ENCODE results near the gene ZNF324B.
A peak's percentile ranks its signal among the peaks of the same experiment; 100 is the strongest.
"Not testable (repeated sequence)": the region's sequence is repeated elsewhere in the genome, so short reads cannot be mapped to it uniquely, and the experiment has no call there.

The ZNF324B gene

DNA sequence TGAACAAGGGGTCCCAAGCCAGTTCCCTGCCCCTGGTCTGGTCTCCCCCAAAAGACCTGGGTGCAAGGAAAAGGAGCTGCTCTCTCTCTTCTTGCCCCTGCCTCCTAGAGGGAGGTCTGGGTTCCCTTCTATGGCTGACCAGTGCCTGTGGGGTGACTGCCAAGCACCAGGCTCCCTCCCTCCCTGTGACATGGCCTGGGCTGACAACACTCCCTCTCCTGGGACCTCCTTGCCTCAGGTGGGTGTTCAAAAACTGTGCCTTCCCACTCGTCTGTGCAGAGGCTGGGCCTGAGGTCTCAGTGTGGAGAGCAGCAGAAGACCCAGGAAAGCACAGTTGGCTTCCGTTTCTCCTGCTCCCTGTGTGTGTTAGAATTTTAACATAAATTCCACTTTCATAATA, 29.4 kb downstream of the ZNF324B start:
- no peak for DNase-seq

- DNase-seq: no peak
These were observed 30.9 kb downstream of the ZNF324B start for GRCh38 chr19:58482372-58482771.

DNA sequence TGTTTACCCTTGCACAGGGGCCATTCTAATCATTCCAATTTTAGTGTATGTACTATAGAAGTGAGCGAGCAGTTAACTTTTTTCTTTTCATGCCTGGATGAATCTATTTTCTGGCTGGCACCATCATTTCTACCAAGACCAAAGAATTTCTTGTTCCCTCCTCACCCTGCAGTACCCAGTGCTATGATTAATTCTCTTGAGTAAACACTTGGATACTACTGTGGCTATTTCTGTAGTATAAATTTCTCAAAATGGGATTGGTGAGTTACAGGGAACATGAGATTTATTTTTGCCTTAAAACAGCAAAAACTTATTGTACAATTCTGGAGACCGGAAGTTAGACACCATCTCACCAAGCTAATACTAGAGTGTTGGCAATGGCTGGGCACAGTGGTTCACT, 32.4 kb downstream of the ZNF324B start:
- no peak for DNase-seq

DNA sequence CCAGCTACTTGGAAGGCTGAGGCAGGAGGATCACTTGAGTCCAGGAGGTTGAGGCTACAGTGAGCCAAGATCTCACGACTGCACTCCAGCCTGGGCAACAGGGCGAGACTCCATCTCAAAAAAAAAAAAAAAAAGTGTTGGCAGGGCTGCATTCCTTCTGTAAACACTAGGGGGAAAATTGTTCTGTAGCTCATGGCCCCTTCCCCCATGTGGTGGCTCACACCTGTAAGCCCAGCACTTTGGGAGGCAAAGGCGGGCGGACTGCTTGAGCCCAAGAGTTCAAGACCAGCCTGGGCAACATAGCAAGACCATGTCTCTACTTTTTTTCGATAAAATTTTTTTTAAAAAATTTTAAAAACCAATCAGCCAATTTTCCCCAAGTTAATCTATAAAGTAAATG, 32.9 kb downstream of the ZNF324B start:
- DNase-seq: not testable (repeated sequence)

- DNase-seq: no peak
These were observed 40.0 kb downstream of the ZNF324B start for GRCh38 chr19:58491393-58491792.

DNA sequence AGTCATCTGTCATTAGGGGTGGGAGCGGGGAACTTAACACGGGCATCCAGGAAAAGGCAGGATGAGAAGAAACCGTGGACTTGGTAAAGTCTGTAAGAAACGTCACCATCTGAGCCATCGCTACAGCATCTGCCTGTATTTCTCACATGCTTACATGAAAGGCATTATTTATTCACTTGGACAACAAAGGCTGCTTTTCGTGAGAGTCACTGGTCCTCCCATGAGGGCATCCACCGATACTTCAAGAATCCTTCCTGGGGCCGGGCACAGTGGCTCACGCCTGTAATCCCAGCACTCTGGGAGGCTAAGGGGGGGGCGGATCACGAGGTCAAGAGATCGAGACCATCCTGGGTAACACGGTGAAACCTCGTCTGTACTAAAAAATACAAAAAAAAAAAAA, 40.8 kb downstream of the ZNF324B start:
- DNase-seq: no peak

DNA sequence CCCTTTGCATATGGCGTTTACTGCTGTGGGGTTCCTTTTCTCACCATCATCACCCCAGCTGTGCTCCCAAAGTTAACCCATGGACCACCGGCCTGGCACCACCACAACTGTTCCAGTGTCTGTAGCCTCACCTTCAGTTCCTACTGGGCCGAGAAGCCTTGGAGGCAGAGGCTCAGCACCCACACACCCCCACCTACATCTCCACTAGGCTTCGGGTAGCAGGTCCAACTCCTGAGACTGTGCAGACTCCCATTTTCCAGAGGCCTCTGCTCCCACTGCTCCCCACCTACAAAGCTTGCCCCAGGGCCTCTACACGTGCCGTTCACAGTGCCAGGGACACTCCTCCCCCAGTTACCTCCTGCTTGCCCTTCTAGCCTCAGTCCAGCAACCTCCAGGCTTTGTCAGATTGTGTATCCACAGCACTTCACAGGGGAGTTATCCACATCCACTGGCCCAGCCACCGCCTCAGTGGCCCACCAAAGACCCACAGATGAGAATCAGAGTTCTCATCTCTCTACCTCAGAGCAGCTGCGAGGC, 46.3 kb downstream of the ZNF324B start:
- no peak for DNase-seq

DNA sequence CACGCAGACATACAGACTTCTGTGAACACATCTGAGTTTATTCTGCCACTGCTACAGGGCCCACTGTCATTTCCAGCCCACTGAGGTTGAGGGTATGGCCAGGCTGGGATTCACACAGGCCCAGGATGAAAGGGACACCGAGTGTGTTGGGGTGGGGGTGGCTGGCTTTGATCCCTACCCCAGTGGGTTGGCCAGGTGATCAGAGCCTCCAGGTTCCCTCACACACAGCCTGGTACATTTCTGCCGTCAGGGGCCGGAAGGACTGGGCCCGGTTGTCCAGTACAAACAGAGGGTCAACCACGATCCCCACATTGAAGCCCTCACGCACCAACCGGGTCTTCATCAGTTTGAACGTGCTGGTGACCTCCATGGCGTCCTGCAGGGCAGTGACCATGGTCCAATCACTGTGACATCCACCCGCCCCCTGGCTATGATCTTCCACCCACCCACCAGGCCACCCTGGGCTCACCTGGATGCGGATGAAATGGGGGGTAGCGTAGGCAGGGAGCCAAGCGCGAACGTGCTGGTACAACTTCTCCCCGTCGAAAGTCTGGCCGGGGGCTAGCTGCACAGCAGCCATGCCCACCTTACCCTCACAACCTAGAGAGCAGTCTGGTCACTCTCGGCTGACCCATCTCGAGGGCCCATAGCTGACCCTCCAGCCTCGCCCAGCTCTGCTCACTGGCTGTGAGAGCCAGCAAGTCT, 47.0 kb downstream of the ZNF324B start:
- no peak for DNase-seq

DNA sequence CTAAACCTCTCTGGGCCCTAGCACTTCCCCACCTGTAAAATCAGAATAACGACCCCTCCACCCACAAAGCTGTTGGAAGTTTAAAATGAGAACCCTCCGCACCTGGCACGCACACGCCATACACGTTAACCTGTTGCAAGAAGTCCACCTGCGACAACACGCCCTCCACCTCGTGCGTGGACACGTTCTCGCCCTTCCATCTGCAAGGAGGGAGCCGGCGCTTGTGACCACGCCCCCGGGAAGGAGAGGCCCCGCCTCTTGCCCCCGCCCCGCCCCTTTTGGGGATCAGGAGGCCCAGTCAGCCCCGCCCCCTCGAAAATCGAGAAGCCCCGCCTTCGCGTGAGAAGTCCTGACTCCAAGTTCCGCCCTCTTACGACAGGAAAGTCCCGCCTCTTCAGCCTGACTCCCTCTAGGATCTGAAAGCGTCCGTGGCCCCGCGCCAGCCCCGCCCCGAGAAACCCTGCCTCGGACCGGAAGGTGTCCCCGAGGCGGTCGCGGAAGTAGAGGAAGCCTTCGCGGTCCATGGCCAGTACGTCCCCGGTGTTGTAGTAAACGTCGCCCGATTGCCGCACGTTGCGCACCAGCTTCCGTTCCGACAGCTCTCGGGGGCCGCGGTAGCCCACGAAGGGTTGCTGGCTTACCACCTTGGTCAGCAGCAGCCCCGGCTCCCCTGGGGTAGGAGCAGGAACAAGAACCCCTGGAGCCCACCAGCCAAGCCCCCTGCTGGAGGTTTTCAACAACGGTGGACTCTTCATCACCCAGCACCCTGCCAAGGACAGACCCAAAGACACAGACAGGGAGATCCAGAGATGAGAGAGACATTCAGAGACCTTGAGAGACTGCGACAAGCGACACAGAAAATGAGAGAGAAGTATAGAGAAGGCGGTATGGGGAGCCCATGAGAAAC, 47.9 kb downstream of the ZNF324B start:
- DNase-seq: peak; percentile 100

DNA sequence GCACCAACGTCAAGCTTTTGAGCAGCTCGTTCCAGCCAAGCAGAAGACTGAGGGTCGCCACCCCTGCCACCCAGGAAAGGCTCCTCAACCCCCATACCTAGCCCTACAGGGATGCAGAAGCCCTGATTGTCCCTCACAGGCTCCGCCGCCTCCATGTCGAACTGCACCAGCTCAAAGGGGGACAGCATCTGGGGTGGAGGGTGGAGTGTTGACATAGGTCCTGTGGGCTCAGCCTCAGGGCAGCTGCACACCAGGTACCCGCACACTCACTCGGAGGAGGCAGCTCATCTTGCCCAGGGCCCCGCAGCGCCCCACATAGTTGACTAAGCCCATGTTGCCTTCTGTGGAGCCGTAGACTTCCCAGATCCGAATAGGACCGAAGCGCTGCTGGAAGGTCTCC, 48.8 kb downstream of the ZNF324B start:
- no peak for DNase-seq

All from activated CD4-positive, alpha-beta T cell treated with anti-CD3 and anti-CD28 coated beads, Interleukin-2, amount 50 U/mL, for 48 hours (primary cell).